B cell (primary cell): Measurements from ENCODE around the gene GALNT18. TPM values are rescaled to one million over a fixed set of nuclear protein-coding genes. Genes with fewer than 3 reads are reported as not detected.

Source experiments
- ATAC-seq: fragments of 200-7000 bp; cut with Tn5 transposase; one replicate; pipeline ENCODE4 v1.10.0; 2021; ENCODE audit warnings: low read depth, mild to moderate bottlenecking, moderate number of reproducible peaks, moderate library complexity
- CTCF ChIA-PET: fragments of 350-600 bp; sonication (Branson Sonifier 250); formaldehyde crosslinking; loops from one replicate; lab custom pipeline; 2021; ENCODE audit warnings: antibody characterized with exemption, inconsistent platforms; lab: Charles Lee
- POLR2A ChIA-PET: fragments of 350-600 bp; sonication (Branson Sonifier 250); formaldehyde crosslinking; loops from one replicate; lab custom pipeline; 2021; ENCODE audit warnings: antibody characterized with exemption; lab: Charles Lee
- DNase-seq: peaks from one replicate; pipeline ENCODE4 v3.0.0; 2013
- H2AFZ ChIP-seq: 2 replicates; pipeline ENCODE4 v1.6.1; 2012; ENCODE audit warnings: mild to moderate bottlenecking, low read depth, low read length; ENCODE audit not compliant: insufficient read depth, poor library complexity, severe bottlenecking
- H3K27ac ChIP-seq, 2 donors: 1 replicate in 1 of 2; 2 replicates in 1 of 2; pipeline ENCODE4 v1.5.1; 2012 to 2013; ENCODE audit warnings: low read length in 2 of 2, mild to moderate bottlenecking in 2 of 2, moderate library complexity in 1 of 2
- H3K27me3 ChIP-seq, 4 experiments: fragments of 200-600 bp in 1 of 4; sonication (generic) in 1 of 4; replicated peaks in 1 of 4; 1 replicate in 2 of 4; 2 replicates in 2 of 4; pipeline versions ENCODE4 v1.6.1 to v1.7.0; 2013 to 2016; ENCODE audit warnings: low read length in 3 of 4, mild to moderate bottlenecking in 2 of 4, mixed read lengths in 1 of 4, moderate library complexity in 1 of 4; ENCODE audit not compliant: insufficient read depth in 4 of 4, control insufficient read depth in 3 of 4; ENCODE audit errors: control extremely low read depth in 1 of 4
- H3K36me3 ChIP-seq, 2 experiments: replicated peaks in 1 of 2; 1 replicate in 1 of 2; 2 replicates in 1 of 2; pipeline versions ENCODE4 v1.6.1 to v1.7.1; 2013; ENCODE audit warnings: low read length in 1 of 2; ENCODE audit not compliant: insufficient read depth in 2 of 2, control insufficient read depth in 1 of 2; ENCODE audit errors: control extremely low read depth in 1 of 2, extremely low read depth in 1 of 2
- H3K4me1 ChIP-seq, 2 donors: fragments of 200-600 bp in 1 of 2; sonication (generic) in 1 of 2; 1 replicate in 1 of 2; 2 replicates in 1 of 2; pipeline versions ENCODE4 v1.5.1 to v1.6.1; 2013 to 2017; ENCODE audit warnings: low read length in 2 of 2; ENCODE audit not compliant: control insufficient read depth in 2 of 2, insufficient read depth in 2 of 2
- H3K4me2 ChIP-seq: replicated peaks from 2 replicates; pipeline ENCODE3; 2012; ENCODE audit warnings: mild to moderate bottlenecking, low read depth, low read length; ENCODE audit not compliant: poor library complexity, severe bottlenecking
- H3K4me3 ChIP-seq, 5 experiments: fragments of 200-600 bp in 1 of 5; sonication (generic) in 1 of 5; 1 replicate in 3 of 5; 2 replicates in 2 of 5; pipeline versions ENCODE4 v1.5.1 to v1.7.0; 2011 to 2016; ENCODE audit warnings: low read length in 4 of 5, mild to moderate bottlenecking in 4 of 5, low read depth in 2 of 5, control low read depth in 1 of 5, moderate library complexity in 1 of 5; ENCODE audit not compliant: insufficient read depth in 1 of 5; ENCODE audit errors: control extremely low read depth in 1 of 5, extremely low read depth in 1 of 5
- H3K79me2 ChIP-seq: fragments of 200-600 bp; sonication (generic); one replicate; pipeline ENCODE4 v1.6.0; 2016; ENCODE audit warnings: low read length; ENCODE audit not compliant: control insufficient read depth, insufficient read depth
- H3K9ac ChIP-seq: fragments of 200-600 bp; sonication (generic); 2 replicates; pipeline ENCODE4 v1.6.1; 2017; ENCODE audit warnings: mild to moderate bottlenecking, low read length, moderate library complexity
- H3K9me3 ChIP-seq, 3 donors: one replicate each; pipeline versions ENCODE4 v1.6.1 to v1.7.1; 2013; ENCODE audit warnings: low read length in 2 of 3; ENCODE audit not compliant: control insufficient read depth in 2 of 3, insufficient read depth in 1 of 3; ENCODE audit errors: control extremely low read depth in 1 of 3
- H4K20me1 ChIP-seq: 2 replicates; pipeline ENCODE4 v1.6.0; 2012; ENCODE audit warnings: mild to moderate bottlenecking, low read length; ENCODE audit not compliant: insufficient read depth, control insufficient read depth, poor library complexity, severe bottlenecking
- H3K27ac Mint-ChIP-seq: one replicate; pipeline ENCODE4 v1.8.0; 2021; ENCODE audit warnings: mixed read lengths
- H3K27me3 Mint-ChIP-seq: one replicate; pipeline ENCODE4 v1.8.0; 2021; ENCODE audit warnings: mixed read lengths
- H3K4me1 Mint-ChIP-seq: one replicate; pipeline ENCODE4 v1.8.0; 2021; ENCODE audit warnings: mixed read lengths
- H3K4me3 Mint-ChIP-seq: one replicate; pipeline ENCODE4 v1.8.0; 2021; ENCODE audit warnings: mixed read lengths
- H3K9me3 Mint-ChIP-seq: one replicate; pipeline ENCODE4 v1.8.0; 2022; ENCODE audit warnings: mixed read lengths; ENCODE audit not compliant: insufficient read depth
- EZH2 ChIP-seq: IDR thresholded peaks from 2 replicates; pipeline ENCODE4 v1.6.1; 2012; ENCODE audit warnings: borderline replicate concordance, low read depth, mild to moderate bottlenecking, moderate library complexity, low read length; ENCODE audit not compliant: insufficient read depth, poor library complexity, severe bottlenecking
- WGBS: methylation state at CpG from one replicate; pipeline ENCODE4 v1.1.5; 2013; ENCODE audit warnings: missing lambda C conversion rate; ENCODE audit not compliant: insufficient coverage; 5-methylcytosine and 5-hydroxymethylcytosine counted together
- intact Hi-C: fragments of 100-400 bp; cut with micrococcal nuclease; formaldehyde crosslinking; loops from one replicate; pipeline ENCODE4 v1.10.0; 2022
- polyA plus RNA-seq: library from polyadenylated mRNA; depleted of rRNA; stranded (reverse); fragments of >200 nt; gene quantifications from 2 replicates; pipeline ENCODE4 v1.2.3, GENCODE V29; 2012
- total RNA-seq, 2 donors: library from RNA; stranded (reverse); fragments of 120-200 nt in 1 of 2; gene quantifications; 1 replicate in 1 of 2; 2 replicates in 1 of 2; pipeline versions ENCODE4 v1.2.3 to v1.2.4, GENCODE V29; 2013 to 2022
- TF ChIP-seq, protein P1 (sequence below): fragments of 200-600 bp; IDR thresholded peaks from one replicate; pipeline ENCODE4 v1.8.0; 2022; ENCODE audit warnings: antibody characterized with exemption, mild to moderate bottlenecking

GALNT18 gene
- total and polyA plus RNA-seq, 2 donors (not counting 1 experiment from before 2014, with no cell fraction given): not detected

- Histone ChIP-seq H3K4me3 (no peak overlapping the region), H3K4me2 (no peak overlapping the region), H2AFZ (no peak overlapping the region), H3K27me3 (no peaks in the 10 kb centered on the region), H3K9me3 (no peaks in the 10 kb centered on the region), H3K36me3 (no peaks in the 10 kb centered on the region), H4K20me1 (no peaks in the 10 kb centered on the region), H3K4me1 (peaks cover 0 to 2% of the 10 kb centered on the region in 2 donors), H3K9ac (no peak overlapping the region), H3K27ac (no peak overlapping the region), H3K79me2 (no peaks in the 10 kb centered on the region)
- ATAC-seq: no peak
- no CpG with 5 or more reads among the region's 4 CpGs for WGBS
- ChIA-PET CTCF (no interaction called here), POLR2A (no interaction called here)
- Mint-ChIP-seq H3K27ac (no peak overlapping the region), H3K4me1 (peaks cover 15% of the 10 kb centered on the region), H3K9me3 (no peaks in the 10 kb centered on the region), H3K27me3 (peaks cover 7% of the 10 kb centered on the region), H3K4me3 (no peak overlapping the region)
- no peak for DNase-seq
- TF ChIP-seq, protein P1, sequence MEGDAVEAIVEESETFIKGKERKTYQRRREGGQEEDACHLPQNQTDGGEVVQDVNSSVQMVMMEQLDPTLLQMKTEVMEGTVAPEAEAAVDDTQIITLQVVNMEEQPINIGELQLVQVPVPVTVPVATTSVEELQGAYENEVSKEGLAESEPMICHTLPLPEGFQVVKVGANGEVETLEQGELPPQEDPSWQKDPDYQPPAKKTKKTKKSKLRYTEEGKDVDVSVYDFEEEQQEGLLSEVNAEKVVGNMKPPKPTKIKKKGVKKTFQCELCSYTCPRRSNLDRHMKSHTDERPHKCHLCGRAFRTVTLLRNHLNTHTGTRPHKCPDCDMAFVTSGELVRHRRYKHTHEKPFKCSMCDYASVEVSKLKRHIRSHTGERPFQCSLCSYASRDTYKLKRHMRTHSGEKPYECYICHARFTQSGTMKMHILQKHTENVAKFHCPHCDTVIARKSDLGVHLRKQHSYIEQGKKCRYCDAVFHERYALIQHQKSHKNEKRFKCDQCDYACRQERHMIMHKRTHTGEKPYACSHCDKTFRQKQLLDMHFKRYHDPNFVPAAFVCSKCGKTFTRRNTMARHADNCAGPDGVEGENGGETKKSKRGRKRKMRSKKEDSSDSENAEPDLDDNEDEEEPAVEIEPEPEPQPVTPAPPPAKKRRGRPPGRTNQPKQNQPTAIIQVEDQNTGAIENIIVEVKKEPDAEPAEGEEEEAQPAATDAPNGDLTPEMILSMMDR: no peak
- TF ChIP-seq EZH2: no peak
- intact Hi-C loops: no loop called here
These were observed 368.3 kb downstream of the GALNT18 start for GRCh38 chr11:11253497-11253896.

DNA sequence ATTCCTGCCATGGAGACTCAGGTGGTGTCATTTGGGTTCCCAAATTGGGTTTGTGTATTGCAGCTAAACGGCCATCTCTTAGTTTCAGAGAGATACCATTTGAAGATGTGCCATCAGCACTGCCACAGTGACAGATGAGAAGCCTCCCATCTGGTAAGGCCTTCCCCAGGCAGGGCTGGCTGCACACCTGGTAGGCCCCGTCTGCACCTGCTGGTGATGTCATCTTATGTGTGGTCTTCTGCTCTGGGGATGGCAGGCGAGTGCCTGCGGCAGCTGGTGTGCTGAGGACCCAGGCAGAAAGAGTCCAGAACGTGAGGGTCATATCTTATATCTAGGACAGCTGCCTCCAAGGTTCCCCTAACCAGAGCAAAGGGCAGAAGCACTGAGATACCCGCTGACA is 369.4 kb downstream of the GALNT18 start:
- Histone ChIP-seq H4K20me1 (no peaks in the 10 kb centered on the region), H3K79me2 (no peaks in the 10 kb centered on the region), H3K36me3 (no peaks in the 10 kb centered on the region), H3K27me3 (no peaks in the 10 kb centered on the region), H3K9ac (no peak overlapping the region), H3K4me1 (peaks cover 0 to 2% of the 10 kb centered on the region in 2 donors), H2AFZ (no peak overlapping the region), H3K4me3 (no peak overlapping the region), H3K27ac (no peak overlapping the region), H3K9me3 (no peaks in the 10 kb centered on the region), H3K4me2 (no peak overlapping the region)
- no peak for ATAC-seq
- CTCF ChIA-PET: interaction anchor here (0.9 kb wide), 1 partner anchor 12 kb away, joined by 3 read pairs; no protein-coding TSS in a partner anchor
- H3K27me3 Mint-ChIP-seq: peaks cover 7% of the 10 kb centered on the region
- H3K27ac Mint-ChIP-seq: no peak overlapping the region
- 65% methylated on average over 5 of the region's 6 CpGs for WGBS
- H3K4me1 Mint-ChIP-seq: peaks cover 15% of the 10 kb centered on the region
- H3K4me3 Mint-ChIP-seq: no peak overlapping the region
- no peak for DNase-seq
- no peak for TF ChIP-seq EZH2
- TF ChIP-seq, protein P1: no peak
- intact Hi-C loops: no loop called here
- H3K9me3 Mint-ChIP-seq: no peaks in the 10 kb centered on the region
- POLR2A ChIA-PET: no interaction called here
